Midbrain (tissue), 1 donor: Measurements from ENCODE around the gene MIER1.
"Not testable (repeated sequence)": the region's sequence is repeated elsewhere in the genome, so short reads cannot be mapped to it uniquely, and the experiment has no call there.

Experiments used
- DNase-seq: peaks from one replicate; lab custom pipeline; 2025; lab: John Stamatoyannopoulos, UW

The MIER1 gene

GRCh38 chr1:66924756-66925557 lies at the start of gene MIER1, which contains the start of gene DNAI4:
Gene MIER1, plus strand, starts transcription at chr1:66924990. Its CDS starts 39 bp downstream, at chr1:66925029.
Gene DNAI4, minus strand, starts transcription at chr1:66924856. Its CDS starts 25 bp downstream, at chr1:66924831.
- peak; percentile 97 for DNase-seq

GRCh38 chr1:66876664-66877063 lies 48.1 kb upstream of the MIER1 start:
- DNase-seq, result no peak

GRCh38 chr1:66889030-66889429 lies 35.8 kb upstream of the MIER1 start:
- no peak for DNase-seq

GRCh38 chr1:66890621-66891020 lies 34.2 kb upstream of the MIER1 start:
- DNase-seq, result no peak

GRCh38 chr1:66893712-66894111 lies 31.1 kb upstream of the MIER1 start:
- DNase-seq, result no peak

DNA sequence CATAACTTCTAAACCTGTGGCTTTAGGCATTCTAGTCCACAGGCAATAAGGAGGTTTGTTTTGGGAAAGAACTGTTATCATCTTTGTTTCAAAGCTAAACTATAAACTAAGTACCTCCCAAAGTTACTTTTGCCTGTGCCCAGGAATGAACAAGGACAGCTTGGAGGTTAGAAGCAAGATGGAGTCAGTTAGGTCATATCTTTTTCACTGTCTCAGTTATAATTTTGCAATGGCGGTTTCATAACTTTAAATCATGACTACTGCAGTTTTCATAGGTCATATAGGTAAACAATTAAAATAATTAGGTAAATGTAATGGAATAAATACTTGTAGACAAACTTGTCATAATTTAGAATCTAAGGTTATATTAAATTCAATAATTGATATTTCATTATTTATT lies 9.6 kb upstream of the MIER1 start:
- not testable (repeated sequence) for DNase-seq

- no peak for DNase-seq
Measured at GRCh38 chr1:66916320-66916719, 8.5 kb upstream of the MIER1 start.

DNA sequence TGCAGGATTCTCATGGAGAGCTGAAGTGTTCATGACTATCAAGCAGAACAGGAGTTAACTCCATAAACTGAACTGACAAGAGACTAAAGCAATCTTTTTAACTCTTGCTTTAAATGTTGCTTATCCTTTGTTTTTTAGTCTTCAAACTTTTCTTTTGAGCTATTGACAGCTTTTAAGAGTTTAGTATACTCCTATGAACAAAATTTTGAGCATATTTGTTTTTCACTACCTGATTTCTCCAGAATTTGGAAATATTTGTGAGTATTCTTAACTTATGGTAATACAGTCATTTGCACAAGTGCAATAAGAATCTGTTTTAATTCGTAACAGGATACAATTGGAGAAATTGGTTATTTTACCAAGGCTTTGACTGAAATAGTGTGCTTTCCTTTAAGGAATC lies 7.3 kb upstream of the MIER1 start:
- DNase-seq, result no peak

DNA sequence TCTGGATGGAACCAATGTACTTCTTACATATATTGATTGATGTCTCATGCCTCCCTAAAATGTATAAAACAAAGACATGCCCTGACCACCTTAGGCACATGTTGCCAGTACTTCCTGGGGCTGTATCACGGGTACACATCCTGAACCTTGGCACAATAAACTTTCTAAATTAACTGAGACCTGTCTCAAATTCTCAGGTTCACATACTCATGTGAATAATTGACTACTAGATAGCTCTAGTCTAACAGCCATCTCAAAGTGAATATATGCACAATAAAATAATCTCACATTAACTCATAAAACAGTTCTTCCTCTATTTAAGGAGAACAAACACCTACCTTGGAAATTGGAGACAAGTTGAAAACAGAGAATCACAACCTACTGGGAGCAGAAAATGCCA lies 5.7 kb upstream of the MIER1 start:
- no peak for DNase-seq

DNA sequence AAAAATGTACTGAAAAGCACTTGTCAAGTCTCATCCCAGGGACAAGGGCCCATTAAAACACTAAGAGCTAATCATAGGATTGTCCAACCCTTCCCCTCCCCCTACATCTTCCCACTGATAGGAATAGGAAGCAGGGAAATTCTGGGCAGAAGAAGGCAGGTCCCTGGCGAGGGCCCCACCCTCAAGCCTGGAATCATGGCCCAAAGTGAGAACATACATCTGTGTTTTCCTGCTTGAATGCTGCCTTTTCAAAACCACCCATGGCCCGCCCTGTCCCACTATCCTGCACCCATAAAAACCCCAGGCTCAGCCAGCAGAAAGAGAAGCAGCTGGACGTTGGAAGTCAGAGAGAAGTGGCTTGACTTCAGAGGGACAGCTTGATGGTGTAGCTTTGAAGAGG lies 5.0 kb upstream of the MIER1 start:
- DNase-seq, result no peak

DNA sequence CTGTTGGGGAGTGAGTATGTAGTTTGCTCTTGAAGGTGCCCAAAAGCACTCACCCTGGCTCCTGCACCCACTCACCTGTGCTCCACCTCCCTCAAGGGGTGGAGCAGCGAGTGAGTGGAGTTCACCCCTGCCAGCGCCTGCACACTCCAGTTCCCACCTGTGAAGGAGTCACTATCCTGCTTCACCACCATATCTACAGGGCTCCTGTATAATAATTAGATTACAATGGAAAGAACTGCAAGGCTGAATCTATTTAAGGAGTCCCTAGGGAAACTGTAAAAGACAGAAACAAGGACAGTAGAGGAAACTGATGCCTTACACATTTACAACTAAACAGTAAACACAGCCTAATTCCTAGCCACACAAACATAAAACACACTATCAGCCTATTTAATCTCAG lies 4.2 kb upstream of the MIER1 start:
- DNase-seq, result no peak

- DNase-seq, result peak; percentile 68
Measured at GRCh38 chr1:66925558-66925910, 744 bp downstream of the MIER1 start.

DNA sequence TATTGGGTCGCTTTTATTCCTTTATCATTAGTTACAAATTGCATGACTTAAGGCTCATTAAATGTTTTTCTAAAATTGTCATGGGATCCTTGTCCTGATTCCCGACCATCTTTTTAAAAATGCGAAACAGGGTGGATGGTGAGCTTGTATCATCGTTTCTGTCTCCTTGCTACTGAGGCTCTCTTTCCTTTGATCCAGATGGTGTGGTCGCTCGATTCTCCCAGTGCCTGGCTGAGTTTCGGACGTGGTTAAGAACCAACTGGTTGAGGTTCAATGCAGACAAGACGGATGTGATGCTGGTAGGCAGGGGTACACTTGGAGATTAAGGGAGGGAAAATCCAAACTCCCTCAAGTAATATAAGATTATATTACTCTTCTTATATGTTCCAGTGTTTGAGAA lies 1.2 kb downstream of the MIER1 start:
- DNase-seq, result no peak

- no peak for DNase-seq
Measured at GRCh38 chr1:66927528-66927927, 2.7 kb downstream of the MIER1 start.

- DNase-seq, result peak; percentile 46
Measured at GRCh38 chr1:66929146-66929688, 4.4 kb downstream of the MIER1 start.

- no peak for DNase-seq
Measured at GRCh38 chr1:66929691-66929998, 4.9 kb downstream of the MIER1 start.

DNA sequence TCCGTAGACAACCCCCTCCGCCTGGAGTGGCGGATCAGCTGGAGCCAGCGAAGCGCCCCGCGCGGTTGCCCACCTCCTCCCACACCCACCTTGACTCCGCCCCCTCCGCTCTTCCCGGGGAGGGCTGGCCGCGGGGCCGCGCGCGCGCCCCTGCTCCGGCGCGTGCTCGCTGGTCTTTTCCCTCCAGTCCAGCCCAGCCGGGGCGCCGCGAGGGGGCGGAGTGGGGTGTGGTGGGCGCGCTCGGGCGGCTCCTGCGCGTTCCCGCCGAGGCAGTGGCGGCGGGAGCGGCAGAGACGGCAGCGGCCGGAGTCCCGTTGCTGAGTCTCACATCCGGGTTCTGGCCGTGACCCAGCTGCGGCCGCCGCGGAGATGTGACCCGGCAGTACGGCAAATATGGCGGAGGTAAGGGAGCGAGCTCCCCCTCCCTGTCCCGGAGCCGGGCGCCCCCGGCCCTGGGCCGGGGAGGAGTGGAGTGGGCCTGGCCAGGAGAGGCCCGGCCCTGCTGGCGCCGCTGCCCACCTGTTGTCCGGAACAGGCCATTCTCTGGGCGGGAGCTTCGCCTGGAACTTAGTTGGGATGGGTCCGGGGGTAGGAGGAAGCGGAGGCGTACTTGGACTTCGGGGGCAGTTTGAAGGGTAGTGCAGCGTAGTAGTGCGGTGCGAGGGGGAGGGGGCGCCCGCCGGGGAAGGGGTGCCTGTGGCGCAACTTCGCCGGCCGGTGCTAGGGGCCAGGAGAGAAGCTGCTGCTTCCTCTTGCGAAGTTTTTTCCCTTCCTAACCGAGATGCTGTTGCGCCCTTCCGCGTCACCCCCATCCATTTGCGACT lies 5.4 kb downstream of the MIER1 start:
- peak; percentile 93 for DNase-seq

DNA sequence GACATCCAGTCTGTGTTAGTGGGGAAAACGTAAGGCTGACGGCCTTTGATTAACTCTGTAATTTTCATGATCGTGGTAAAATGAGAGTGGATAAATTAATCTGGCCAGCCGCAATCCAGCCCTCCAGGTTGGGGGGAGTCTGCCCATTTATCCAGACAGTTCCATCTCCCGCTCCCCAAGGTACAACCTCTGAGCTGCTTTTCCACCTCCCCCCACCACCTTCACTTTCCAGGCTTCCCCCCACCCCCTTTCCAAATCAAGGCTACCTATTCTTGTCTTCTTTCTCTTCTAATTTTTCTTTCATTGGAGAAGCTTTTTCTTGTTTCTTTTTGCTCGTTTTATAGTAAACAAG lies 6.0 kb downstream of the MIER1 start:
- DNase-seq, result no peak

- DNase-seq, result no peak
Measured at GRCh38 chr1:66931590-66931989, 6.8 kb downstream of the MIER1 start.

DNA sequence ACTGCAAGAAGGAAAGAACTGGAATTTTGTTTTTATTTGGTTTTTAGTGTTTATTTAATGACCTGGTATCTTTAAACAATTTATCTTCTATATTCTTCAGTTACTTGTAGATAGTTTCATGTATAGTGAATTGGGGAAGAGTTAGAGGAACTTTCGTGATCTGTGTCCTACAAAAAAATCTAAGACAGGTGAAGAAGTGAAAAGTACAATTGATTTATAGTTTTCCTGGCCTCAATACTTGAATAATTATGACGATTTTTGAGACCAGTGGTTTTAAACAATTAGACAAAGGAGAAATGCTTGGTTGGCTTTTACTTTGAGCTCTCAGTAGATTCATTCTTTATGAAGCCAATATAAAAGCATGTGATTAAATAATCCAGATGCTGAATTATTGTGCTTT lies 7.5 kb downstream of the MIER1 start:
- DNase-seq, result no peak

DNA sequence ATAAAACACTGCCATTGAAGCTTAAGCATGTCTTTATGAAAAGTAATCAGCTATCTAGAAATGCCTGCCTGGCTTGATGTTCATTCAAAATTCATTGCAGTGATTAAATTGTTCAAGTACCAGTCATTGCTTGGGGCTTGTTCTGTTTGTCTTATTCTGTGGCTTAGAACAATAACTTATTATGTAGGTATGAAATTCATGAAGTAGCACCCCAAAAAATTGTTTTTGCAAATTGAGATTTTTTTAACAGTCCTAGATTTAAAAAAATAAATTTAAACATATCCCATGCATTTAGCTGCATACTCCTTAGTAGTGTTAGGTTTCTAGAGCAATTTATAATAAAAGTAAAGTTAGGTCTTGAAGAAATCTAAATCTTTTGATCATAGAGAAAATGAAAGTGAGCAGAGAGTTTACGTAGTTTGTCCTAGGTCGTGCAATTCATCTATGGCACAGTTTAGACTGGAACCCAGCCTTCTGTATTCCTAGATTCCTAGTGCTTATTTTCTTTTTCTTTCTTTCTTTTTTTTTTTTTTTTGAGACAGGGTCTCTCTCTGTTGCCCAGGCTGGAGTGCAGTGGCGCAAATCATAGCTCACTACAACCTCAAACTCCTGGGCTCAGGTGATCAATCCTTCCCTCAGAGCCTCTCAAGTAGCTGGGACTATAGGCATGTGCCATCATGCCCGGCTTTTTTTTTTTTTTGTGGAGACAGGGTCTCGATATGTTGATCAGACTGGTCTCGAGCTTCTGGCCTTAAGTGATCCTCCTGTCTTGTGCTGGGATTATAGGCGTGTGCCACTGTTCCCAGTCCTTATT lies 9.3 kb downstream of the MIER1 start:
- DNase-seq, result no peak

DNA sequence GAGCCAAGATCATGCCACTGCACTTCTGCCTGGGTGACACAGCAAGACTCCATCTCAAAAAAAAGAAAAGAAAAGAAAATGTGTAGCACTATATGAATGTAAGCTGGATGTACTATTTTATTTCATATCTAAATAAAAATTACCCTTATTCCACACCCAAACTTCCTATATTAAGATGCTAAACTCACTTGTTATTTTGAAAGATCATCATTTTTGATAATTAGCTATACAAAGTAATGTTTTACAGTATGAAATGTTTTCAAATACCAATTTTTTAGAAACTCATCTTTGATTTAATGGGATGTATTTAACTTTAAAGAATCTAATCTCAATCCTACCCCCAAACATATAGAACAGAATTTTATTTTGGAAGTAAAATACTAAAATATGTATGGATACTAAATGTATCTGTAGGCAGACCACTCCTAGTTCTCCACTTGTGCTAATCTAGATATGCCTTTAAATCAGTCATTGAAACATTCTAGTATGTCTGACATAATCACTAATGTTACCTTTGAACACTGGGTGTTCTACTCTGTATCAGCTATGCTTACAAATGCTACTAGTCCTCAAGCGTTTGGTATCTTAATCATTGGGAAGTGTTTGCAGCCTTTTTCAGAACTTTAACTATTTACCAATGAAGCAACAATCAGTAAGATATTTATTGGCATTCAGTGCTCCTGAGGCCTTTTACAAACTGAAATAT lies 12.9 kb downstream of the MIER1 start:
- no peak for DNase-seq
